NCI-H187 treated with DMSO at 0.1 percent for 48 hours (cell line): ENCODE data around the gene ZC3H4.
"Not testable (repeated sequence)": the region's sequence is repeated elsewhere in the genome, so short reads cannot be mapped to it uniquely, and the experiment has no call there.

ENCODE experiments used
- DNase-seq: peaks from one replicate; lab custom pipeline; 2025; lab: John Stamatoyannopoulos, UW

The ZC3H4 gene

DNA sequence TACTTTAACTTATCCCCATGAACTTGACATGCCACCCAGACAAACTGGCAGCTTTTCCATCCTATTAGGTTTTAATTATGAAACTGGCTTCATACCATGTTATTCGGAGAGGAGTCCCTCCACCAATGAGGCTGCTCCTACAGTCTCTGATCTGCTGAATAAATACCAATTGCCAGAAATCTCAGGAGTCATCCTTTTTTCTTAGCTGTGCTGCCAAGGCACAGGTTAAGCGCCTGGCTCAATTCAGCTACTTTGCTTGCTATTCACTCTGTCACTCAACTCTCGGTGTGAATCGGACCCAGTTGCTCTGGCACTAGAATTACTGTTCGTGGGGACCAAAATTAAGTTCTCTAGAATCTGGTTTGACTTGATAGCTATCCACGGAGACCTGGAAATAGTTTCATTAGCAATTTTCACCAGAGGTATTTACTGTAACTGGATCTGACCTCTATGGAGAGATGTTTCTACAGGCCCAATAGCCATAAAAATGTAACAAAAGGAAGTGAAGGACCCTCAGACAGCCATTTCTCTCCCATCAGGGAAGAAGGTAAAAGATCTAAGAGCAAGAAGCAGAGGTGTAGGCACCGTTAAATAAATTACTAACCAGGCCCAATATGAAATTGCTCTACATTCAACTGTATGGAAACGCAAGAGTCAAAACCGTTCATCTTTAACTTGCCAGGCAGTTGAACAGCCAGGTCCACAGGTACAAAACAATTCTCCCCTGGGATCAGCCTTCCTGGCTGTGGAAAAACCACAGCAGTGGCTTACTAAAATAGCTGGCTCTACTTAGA lies 5.4 kb downstream of the ZC3H4 start:
- peak; percentile 41 for DNase-seq

DNA sequence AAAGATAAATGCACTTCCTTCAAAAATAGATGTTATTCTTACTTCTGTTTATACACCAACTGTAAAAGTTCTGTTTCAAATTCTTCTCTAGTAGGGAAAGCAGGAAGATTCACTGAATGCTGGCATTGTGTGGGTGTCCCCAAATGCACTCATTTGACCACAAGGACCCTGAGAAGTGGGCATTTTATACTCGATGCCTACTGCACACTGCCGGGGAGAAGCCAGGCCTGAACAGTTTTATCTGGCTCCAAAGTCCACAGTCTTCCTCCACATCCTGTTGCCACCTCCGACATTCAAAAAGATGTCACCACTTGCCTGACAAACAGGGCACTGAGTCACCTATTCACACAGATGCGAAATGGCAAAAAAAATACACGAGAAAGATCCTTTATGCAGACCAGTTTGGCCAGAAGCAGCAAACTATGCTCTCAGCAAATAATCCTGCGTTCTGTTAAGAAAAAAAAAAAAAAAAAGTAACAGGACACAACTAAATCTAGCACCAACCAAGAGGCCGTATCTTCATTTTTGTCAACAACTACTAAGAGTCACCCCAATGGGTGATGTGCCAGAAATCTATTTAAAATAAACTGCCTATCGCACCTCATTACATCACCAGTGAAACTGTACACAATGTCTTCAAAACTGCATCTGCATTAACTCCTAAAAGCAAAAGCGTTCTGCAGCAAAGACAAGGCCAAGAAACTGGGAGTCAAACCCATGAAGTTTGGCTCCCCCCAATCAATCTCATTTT lies 6.2 kb downstream of the ZC3H4 start:
- DNase-seq, result no peak

DNA sequence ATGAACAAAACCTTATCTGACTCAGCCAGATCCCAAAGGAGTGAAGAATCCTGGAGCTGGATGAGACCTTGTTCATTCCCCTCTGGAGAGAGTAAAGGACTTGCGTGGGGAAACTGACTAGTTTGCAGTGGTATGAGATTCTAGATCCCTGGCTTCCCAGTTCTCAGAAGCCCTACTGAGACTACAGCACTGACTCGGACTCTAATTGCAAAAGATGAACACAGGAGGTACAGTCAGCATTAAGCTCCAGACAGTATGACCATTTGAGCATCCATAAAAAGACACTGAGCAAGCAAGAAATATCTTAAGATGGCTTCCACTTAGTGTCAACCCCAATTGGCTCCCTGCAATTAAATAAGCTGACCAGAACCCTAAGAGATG lies 6.8 kb downstream of the ZC3H4 start:
- DNase-seq, result no peak

GRCh38 chr19:47105874-47106273 lies 7.7 kb downstream of the ZC3H4 start:
- no peak for DNase-seq

- DNase-seq, result no peak
Observed at GRCh38 chr19:47104680-47105079, 8.9 kb downstream of the ZC3H4 start.

DNA sequence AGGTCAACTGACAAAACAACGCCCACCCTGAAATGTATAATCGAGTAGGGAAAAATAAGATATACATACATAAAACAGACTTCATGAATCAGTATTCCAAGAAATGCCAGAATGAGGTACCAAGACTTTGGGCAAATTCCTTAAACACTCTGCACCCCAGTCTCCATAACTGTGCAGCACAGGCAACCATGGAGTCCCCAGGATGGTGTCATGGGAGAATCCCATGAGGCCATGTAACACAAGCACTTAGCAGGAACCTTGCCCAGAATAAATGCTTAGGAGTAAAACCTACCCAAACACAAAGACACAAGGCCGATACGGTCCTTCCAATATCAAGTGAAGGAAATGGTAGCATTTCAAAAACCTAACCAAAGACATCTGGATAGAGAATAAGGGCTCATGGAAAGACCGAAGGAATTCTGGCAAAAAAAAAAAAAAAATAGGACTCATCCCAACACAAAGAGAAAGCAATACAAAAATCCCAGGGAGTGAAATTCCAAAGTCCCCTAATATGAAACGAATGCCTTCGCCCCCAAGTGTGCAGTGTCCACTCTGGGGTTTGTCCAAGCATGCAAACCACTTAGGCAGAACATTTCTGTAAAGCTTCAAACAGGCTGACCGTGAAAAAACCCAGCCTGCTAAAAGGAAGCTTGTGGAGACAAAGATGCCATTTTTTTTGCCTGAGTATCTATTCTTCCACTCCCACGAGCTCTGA lies 11.1 kb downstream of the ZC3H4 start:
- DNase-seq, result no peak

- DNase-seq, result not testable (repeated sequence)
Observed at GRCh38 chr19:47101116-47101515, 12.5 kb downstream of the ZC3H4 start.

DNA sequence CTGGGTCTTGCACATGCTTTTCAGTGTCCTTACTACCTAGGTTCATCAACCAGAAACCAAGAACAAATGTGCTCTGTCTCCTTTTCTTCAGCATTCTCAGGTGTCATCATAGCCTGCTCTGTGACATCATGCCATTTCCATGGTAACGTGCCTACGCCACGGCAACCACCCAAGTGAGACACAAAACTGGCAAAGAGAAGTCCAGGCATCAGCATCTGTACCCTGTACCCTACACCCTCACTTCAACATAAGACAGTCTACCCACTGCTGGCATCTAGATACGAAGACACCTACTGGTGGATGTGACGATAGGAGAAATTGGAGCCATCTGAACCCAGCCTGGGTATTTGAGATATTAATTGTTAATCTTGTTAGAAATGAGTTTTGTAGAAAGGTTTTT lies 13.3 kb downstream of the ZC3H4 start:
- DNase-seq, result no peak

GRCh38 chr19:47099576-47100050 lies 14.0 kb downstream of the ZC3H4 start:
- DNase-seq, result no peak

- DNase-seq, result peak; percentile 76
Observed at GRCh38 chr19:47098608-47099007, 15.0 kb downstream of the ZC3H4 start.

DNA sequence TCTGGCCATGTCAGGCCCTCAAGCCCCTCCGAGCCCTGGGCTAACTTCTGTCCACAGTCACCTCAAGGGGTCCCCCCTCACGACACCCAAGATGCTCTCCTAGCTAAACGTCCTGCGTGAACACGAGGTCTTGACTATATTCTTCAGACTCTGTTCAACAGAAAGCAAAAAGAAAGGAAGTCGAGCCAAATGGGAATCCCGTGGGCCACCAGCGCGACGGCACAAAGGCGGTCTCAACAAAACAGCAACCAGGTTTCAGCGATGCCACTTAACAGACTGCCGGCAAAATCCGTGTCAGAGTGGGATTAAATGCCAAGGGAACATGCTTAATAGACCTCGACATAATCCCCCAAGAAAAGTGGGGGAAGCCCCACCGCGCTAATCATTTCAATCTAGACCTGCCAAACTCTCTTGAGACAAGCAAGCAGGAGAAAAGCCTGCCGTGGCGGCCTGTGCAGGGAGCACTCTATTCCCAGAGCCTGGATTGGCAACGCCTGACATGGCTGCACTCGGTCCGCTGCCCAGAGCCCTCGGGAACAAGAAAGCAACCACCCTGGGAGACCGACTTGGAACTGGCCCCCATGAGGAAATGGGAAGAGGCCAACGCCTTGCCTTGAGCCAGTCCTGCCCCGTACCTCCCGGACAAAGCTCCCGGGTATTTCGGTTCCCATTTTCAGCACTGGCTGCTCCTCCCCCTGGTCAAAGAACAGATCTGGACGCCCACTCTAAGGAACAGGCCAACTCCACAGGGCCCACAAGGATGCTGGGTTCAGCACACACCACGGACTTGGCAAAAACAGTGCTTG lies 16.0 kb downstream of the ZC3H4 start:
- DNase-seq, result no peak

GRCh38 chr19:47096721-47097120 lies 16.9 kb downstream of the ZC3H4 start:
- no peak for DNase-seq

- no peak for DNase-seq
Observed at GRCh38 chr19:47096100-47096704, 17.4 kb downstream of the ZC3H4 start.

- no peak for DNase-seq
Observed at GRCh38 chr19:47095476-47096099, 18.0 kb downstream of the ZC3H4 start.

DNA sequence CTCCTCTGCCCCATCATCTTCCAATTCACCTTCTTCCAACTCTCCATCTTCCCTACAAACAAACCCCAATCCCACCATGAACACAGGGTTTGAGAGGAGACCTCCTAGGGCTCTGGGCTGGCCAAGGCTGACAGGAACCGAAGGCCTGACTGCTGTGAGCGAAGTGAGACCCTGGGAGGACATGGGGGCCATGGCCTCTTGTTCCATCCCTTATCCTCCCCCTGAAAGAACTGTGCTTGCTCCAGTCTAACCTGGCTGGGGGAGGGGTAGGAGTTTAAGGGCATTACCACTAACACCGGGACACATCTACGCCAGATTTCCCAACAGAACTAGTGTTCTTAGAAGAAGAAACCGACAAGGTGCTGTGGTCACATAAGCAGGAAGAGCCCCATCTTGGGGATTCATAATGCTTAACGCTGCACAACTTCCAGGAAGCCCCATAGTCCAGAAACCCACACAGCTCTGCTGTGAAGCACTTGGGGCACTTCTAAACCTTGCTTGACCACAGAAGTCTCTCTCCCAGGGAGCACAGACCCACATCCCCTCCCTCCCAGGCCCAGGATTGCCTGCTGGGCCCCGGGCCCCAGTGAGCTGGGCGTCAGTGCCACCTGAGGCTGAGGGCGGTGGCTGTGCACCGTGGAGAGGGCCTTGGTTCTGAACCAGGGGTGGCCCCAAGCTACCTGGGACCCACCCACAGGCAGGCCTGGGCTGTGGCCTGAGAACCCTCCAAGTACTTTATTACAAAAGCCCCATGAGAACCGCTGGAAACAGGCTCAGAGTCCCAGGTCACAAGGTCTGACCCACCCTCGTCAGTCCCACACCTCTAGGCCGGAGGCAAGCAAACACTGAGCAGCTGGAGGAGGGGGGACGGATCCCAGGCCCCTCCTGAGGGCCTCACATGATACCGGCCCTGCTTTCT lies 18.8 kb downstream of the ZC3H4 start:
- no peak for DNase-seq

DNA sequence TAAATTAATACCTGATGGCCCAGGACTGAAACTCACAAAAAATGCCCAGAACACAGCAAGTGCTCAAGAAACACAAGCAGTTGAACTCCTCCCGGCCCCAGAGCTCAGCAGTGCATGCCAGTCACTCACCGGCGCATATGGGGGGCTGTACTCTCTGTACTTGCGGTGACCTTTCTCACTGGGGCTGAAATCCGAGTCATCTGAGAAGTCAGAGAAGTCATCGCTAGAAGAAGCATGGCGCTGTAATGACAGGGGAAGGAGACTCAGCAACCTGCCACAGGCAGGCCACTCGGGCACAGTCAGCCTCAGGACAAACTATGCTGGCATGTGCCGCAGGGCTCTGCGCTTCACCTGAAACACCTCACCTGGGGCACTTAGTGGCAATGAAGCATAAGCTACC lies 19.7 kb downstream of the ZC3H4 start:
- no peak for DNase-seq

DNA sequence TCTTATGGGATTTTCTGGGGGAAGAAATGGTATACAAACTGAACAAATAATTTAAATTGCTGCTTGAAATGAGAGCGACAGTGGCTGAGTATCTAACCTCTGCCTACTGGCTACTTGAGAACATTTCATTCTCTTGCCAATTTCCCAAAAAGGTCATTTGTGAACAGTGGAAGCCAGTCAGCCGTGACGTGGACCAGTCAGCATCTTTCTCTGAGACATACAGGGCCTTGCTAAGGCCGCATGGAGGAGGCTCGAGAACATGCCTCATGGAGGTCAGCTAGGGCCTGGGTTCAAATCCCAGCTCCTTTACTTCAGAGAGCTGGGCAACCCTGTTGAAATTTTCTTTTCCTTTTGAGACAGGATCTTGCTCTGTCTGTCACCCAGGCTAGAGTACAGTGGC lies 20.3 kb downstream of the ZC3H4 start:
- DNase-seq, result no peak

DNA sequence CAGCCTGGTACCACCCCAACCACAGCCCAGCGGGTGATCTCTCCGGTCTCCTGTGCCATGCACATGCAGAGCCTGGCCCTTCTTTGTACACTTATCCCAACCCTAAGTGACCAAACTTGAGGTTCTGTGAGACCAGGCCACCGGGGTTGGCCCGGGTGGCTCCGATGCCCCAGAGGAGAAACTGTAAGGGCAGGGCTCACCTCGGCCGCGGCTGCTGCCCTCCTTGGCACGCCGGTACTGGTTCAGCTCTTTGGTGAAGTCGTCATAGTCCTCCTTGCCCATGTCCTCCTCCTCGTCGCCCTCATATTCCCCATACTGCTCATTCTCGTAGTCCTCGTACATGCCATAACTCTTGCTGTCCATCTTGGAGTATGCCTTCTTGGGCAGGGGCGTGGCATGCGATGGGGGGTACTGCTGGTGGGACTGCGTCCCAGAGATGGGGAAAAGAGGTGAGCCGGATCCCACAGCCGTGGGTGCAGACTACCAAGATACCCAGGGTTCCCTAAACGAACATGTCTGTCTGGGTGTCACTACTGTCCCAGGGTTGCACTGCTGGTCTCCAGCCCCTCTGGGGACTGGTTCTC lies 23.7 kb downstream of the ZC3H4 start:
- DNase-seq, result no peak

DNA sequence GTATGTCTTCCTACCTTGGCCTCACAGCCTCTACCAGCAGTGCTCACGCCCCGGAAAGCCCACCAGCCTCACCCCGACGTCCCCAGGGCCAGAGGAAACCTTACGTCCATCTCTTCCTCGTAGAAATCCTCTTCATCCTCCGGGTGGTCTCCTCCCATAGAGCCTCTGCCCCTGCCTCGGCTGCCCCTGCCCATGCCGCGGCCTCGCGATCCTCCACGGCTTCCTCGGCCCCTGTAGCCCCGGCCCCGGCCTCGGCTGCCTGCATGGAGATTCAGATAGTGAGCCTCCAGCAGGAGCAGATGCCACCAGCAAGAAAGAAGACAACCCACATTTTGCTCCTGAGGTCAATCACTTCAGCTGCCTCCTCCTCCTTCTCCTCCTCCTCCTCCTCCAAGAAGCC lies 27.3 kb downstream of the ZC3H4 start:
- DNase-seq, result no peak
